GM12878 (cell line): Measurements from ENCODE around the gene BEND4. TPM values are rescaled to one million over a fixed set of nuclear protein-coding genes. Genes with fewer than 3 reads are reported as not detected.
A peak's percentile ranks its signal among the peaks of the same experiment; 100 is the strongest.

ENCODE experiments used
- ATF7 ChIP-seq: fragments of 450-650 bp; IDR thresholded peaks from 2 replicates; pipeline ENCODE4 v1.6.1; 2016; ENCODE audit warnings: low read depth, mild to moderate bottlenecking
- BHLHE40 ChIP-seq, 2 experiments: fragments of 450-650 bp in 1 of 2; IDR thresholded peaks; 2 replicates each; pipeline ENCODE4 v1.6.1; 2011 to 2017; ENCODE audit warnings: low read depth in 2 of 2, borderline replicate concordance in 1 of 2, improper control_type of control experiment in 1 of 2, low read length in 1 of 2, mild to moderate bottlenecking in 1 of 2
- CEBPB ChIP-seq, 2 experiments: fragments of 150-350 bp in 1 of 2; IDR thresholded peaks; 2 replicates each; pipeline ENCODE4 v1.6.1; 2012 to 2014; ENCODE audit warnings: low read depth in 2 of 2, low read length in 2 of 2, borderline replicate concordance in 1 of 2, inconsistent platforms in 1 of 2
- CHD1 ChIP-seq: IDR thresholded peaks from 2 replicates; pipeline ENCODE4 v1.6.1; 2012; ENCODE audit warnings: low read depth, low read length, improper control_type of control experiment
- CREB1 ChIP-seq: IDR thresholded peaks from 2 replicates; pipeline ENCODE4 v1.6.1; 2012; ENCODE audit warnings: low read depth, mild to moderate bottlenecking, inconsistent platforms
- GABPA ChIP-seq: IDR thresholded peaks from 2 replicates; pipeline ENCODE4 v1.6.1; 2014; ENCODE audit warnings: antibody characterized with exemption, low read depth, mild to moderate bottlenecking, inconsistent platforms
- IKZF2 ChIP-seq, 2 experiments: fragments of 450-650 bp; IDR thresholded peaks; 2 replicates each; pipeline ENCODE4 v1.6.1; 2017; ENCODE audit warnings: mild to moderate bottlenecking in 2 of 2, moderate library complexity in 2 of 2
- LARP7 ChIP-seq: fragments of 450-650 bp; IDR thresholded peaks from 2 replicates; pipeline ENCODE4 v1.6.1; 2017; ENCODE audit warnings: mild to moderate bottlenecking
- MEF2A ChIP-seq: IDR thresholded peaks from 2 replicates; pipeline ENCODE4 v1.6.1; 2011; ENCODE audit warnings: low read depth, mild to moderate bottlenecking, low read length, moderate library complexity; ENCODE audit not compliant: insufficient read depth
- MEF2B ChIP-seq: fragments of 450-650 bp; IDR thresholded peaks from 2 replicates; pipeline ENCODE4 v1.6.1; 2018; ENCODE audit warnings: mild to moderate bottlenecking, moderate library complexity; ENCODE audit not compliant: partially characterized antibody, poor library complexity, severe bottlenecking
- MTA3 ChIP-seq: IDR thresholded peaks from 2 replicates; pipeline ENCODE4 v1.6.1; 2012; ENCODE audit warnings: low read length, inconsistent platforms, borderline replicate concordance
- MXI1 ChIP-seq: fragments of 150-350 bp; IDR thresholded peaks from 2 replicates; pipeline ENCODE4 v1.6.1; 2011; ENCODE audit warnings: low read depth, mild to moderate bottlenecking, inconsistent platforms, low read length, improper control_type of control experiment
- NFIC ChIP-seq: IDR thresholded peaks from 2 replicates; pipeline ENCODE4 v1.6.1; 2012; ENCODE audit warnings: low read depth, mild to moderate bottlenecking, inconsistent platforms, low read length, moderate library complexity
- RAD21 ChIP-seq: IDR thresholded peaks from 2 replicates; pipeline ENCODE4 v1.6.1; 2011; ENCODE audit warnings: mild to moderate bottlenecking, low read depth, low read length, moderate library complexity; ENCODE audit not compliant: insufficient read depth
- RCOR1 ChIP-seq: conservative IDR thresholded peaks from 2 replicates; pipeline ENCODE4 v1.6.1; 2012; ENCODE audit warnings: low read depth, low read length, improper control_type of control experiment
- RUNX3 ChIP-seq: IDR thresholded peaks from 2 replicates; pipeline ENCODE4 v1.6.1; 2012; ENCODE audit warnings: low read length, inconsistent platforms
- SPI1 ChIP-seq: IDR thresholded peaks from 2 replicates; pipeline ENCODE4 v1.6.1; 2011; ENCODE audit warnings: low read depth, mild to moderate bottlenecking, low read length, moderate library complexity, borderline replicate concordance; ENCODE audit not compliant: insufficient read depth
- SRF ChIP-seq, 2 experiments: IDR thresholded peaks; 2 replicates each; pipeline ENCODE4 v1.6.1; 2011; ENCODE audit warnings: low read depth in 2 of 2, low read length in 2 of 2, mild to moderate bottlenecking in 1 of 2, moderate library complexity in 1 of 2
- TBL1XR1 ChIP-seq: IDR thresholded peaks from 2 replicates; pipeline ENCODE4 v1.6.1; 2012; ENCODE audit warnings: low read depth, low read length, improper control_type of control experiment
- ZNF217 ChIP-seq: fragments of 450-650 bp; IDR thresholded peaks from 2 replicates; pipeline ENCODE4 v1.6.1; 2017; ENCODE audit warnings: antibody characterized with exemption, mild to moderate bottlenecking
- ZNF24 ChIP-seq: fragments of 450-650 bp; IDR thresholded peaks from 2 replicates; pipeline ENCODE4 v1.6.1; 2017; ENCODE audit warnings: antibody characterized with exemption, mild to moderate bottlenecking
- polyA plus RNA-seq, 11 experiments: library from polyadenylated mRNA; depleted of rRNA in 4 of 11; unstranded in 6 of 11; stranded (reverse) in 5 of 11; fragments of >200 nt; fragmentation: Nextera tagmentation in 4 of 11; fragmentation: Illumina TruSeq in 1 of 11; extraction: Ambion mirVana in 4 of 11; extraction: Trizol in 1 of 11; gene quantifications; 1 replicate in 1 of 11; 2 replicates in 10 of 11; pipeline versions ENCODE4 v1.2.1 to v1.2.3, GENCODE V29; 2011 to 2016; ENCODE audit warnings: inconsistent platforms in 2 of 11, missing spikeins in 2 of 11, low read depth in 1 of 11
- total RNA-seq, 4 experiments: library from RNA; depleted of rRNA in 3 of 4; stranded (reverse); fragments of >200 nt in 3 of 4; fragmentation: Illumina TruSeq in 1 of 4; extraction: Trizol in 1 of 4; gene quantifications; 2 replicates each; pipeline versions ENCODE4 v1.2.1 to v1.2.3, GENCODE V29; 2013 to 2021
- TF ChIP-seq, protein P1 (sequence below): IDR thresholded peaks from 2 replicates; pipeline ENCODE4 v1.6.1; 2011; ENCODE audit warnings: low read depth, low read length, improper control_type of control experiment, borderline replicate concordance
- TF ChIP-seq, protein P2 (sequence below): fragments of 450-650 bp; IDR thresholded peaks from 2 replicates; pipeline ENCODE4 v1.6.1; 2018; ENCODE audit warnings: mild to moderate bottlenecking, low read depth, moderate library complexity; ENCODE audit not compliant: partially characterized antibody
- TF ChIP-seq, protein P3 (sequence below): fragments of 450-650 bp; IDR thresholded peaks from 2 replicates; pipeline ENCODE4 v1.6.1; 2017; ENCODE audit warnings: mild to moderate bottlenecking, moderate library complexity

The BEND4 gene
- total and polyA plus RNA-seq, 10 of the 15 experiments (the other 5 are each of a cell fraction or from before 2014, with no cell fraction given): under 0.01 to 0.15 (median 0.04) TPM; not detected in 1

DNA sequence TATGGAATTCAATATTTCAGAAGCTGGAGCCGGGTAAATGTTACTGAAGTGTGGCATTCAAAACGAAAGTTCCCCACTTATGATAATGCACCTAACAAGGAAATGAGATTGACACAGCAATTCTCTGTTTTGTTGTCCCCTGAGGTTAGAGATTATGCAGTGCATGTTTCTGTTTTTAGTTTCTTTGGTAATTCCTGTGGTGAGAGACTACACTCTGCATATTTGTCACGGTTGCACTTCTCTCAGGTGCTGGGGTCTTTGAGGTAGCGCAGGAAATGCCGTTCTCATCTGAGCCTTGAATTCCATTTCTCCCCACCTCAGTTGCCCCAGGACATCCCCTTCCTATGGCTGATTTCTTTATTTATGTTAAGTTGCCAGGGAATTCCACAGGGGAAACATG is 15.3 kb upstream of the BEND4 start (continued):
- TF ChIP-seq, protein P1, sequence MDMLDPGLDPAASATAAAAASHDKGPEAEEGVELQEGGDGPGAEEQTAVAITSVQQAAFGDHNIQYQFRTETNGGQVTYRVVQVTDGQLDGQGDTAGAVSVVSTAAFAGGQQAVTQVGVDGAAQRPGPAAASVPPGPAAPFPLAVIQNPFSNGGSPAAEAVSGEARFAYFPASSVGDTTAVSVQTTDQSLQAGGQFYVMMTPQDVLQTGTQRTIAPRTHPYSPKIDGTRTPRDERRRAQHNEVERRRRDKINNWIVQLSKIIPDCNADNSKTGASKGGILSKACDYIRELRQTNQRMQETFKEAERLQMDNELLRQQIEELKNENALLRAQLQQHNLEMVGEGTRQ: no peak
- peak; percentile 94 for TF ChIP-seq TBL1XR1
- peak; percentile 89; the same call in 1 of the 2 replicates for TF ChIP-seq RCOR1
- TF ChIP-seq LARP7: no peak
- TF ChIP-seq GABPA: peak; percentile 52
- TF ChIP-seq, protein P2, sequence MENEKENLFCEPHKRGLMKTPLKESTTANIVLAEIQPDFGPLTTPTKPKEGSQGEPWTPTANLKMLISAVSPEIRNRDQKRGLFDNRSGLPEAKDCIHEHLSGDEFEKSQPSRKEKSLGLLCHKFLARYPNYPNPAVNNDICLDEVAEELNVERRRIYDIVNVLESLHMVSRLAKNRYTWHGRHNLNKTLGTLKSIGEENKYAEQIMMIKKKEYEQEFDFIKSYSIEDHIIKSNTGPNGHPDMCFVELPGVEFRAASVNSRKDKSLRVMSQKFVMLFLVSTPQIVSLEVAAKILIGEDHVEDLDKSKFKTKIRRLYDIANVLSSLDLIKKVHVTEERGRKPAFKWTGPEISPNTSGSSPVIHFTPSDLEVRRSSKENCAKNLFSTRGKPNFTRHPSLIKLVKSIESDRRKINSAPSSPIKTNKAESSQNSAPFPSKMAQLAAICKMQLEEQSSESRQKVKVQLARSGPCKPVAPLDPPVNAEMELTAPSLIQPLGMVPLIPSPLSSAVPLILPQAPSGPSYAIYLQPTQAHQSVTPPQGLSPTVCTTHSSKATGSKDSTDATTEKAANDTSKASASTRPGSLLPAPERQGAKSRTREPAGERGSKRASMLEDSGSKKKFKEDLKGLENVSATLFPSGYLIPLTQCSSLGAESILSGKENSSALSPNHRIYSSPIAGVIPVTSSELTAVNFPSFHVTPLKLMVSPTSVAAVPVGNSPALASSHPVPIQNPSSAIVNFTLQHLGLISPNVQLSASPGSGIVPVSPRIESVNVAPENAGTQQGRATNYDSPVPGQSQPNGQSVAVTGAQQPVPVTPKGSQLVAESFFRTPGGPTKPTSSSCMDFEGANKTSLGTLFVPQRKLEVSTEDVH: no peak
- TF ChIP-seq MEF2A: peak; percentile 92
- 0 out of 2 replicates have a peak, but pooled peaks have one; percentile 23 for TF ChIP-seq CREB1
- peak in 1 of 2 experiments; percentile 69; a peak in 1 of 4 replicates for TF ChIP-seq CEBPB (IDR thresholded peaks at IDR 0.05; ENCODE audit: borderline replicate concordance in 1 of 2, low read depth in 2 of 2, low read length in 2 of 2)
- TF ChIP-seq CHD1: no peak
- TF ChIP-seq ZNF24: 0 out of 2 replicates have a peak, but pooled peaks have one; percentile 39
- TF ChIP-seq MTA3: peak; percentile 90
- TF ChIP-seq RUNX3: peak; percentile 99
- TF ChIP-seq ZNF217: peak; percentile 98
- peak; percentile 83 to 89 for TF ChIP-seq BHLHE40 (IDR thresholded peaks at IDR 0.05; ENCODE audit: borderline replicate concordance in 1 of 2, low read depth in 2 of 2, low read length in 1 of 2)
- TF ChIP-seq NFIC: peak; percentile 95
- peak; percentile 71 to 87 for TF ChIP-seq IKZF2 (IDR thresholded peaks at IDR 0.05)
- peak; percentile 84 for TF ChIP-seq ATF7
- TF ChIP-seq, protein P3, sequence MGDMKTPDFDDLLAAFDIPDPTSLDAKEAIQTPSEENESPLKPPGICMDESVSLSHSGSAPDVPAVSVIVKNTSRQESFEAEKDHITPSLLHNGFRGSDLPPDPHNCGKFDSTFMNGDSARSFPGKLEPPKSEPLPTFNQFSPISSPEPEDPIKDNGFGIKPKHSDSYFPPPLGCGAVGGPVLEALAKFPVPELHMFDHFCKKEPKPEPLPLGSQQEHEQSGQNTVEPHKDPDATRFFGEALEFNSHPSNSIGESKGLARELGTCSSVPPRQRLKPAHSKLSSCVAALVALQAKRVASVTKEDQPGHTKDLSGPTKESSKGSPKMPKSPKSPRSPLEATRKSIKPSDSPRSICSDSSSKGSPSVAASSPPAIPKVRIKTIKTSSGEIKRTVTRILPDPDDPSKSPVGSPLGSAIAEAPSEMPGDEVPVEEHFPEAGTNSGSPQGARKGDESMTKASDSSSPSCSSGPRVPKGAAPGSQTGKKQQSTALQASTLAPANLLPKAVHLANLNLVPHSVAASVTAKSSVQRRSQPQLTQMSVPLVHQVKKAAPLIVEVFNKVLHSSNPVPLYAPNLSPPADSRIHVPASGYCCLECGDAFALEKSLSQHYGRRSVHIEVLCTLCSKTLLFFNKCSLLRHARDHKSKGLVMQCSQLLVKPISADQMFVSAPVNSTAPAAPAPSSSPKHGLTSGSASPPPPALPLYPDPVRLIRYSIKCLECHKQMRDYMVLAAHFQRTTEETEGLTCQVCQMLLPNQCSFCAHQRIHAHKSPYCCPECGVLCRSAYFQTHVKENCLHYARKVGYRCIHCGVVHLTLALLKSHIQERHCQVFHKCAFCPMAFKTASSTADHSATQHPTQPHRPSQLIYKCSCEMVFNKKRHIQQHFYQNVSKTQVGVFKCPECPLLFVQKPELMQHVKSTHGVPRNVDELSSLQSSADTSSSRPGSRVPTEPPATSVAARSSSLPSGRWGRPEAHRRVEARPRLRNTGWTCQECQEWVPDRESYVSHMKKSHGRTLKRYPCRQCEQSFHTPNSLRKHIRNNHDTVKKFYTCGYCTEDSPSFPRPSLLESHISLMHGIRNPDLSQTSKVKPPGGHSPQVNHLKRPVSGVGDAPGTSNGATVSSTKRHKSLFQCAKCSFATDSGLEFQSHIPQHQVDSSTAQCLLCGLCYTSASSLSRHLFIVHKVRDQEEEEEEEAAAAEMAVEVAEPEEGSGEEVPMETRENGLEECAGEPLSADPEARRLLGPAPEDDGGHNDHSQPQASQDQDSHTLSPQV: no peak
- peak; percentile 42; the same call in 1 of the 2 replicates for TF ChIP-seq MXI1
- peak; percentile 97 for TF ChIP-seq MEF2B
- TF ChIP-seq SRF (IDR thresholded peaks at IDR 0.05; ENCODE audit: low read depth in 2 of 2, low read length in 2 of 2): peak in 1 of 2 experiments; percentile 42; a peak in 1 of 4 replicates
- TF ChIP-seq RAD21: no peak
- peak; percentile 52; the same call in 1 of the 2 replicates for TF ChIP-seq SPI1
